H9 (cell line): Measurements from ENCODE around the gene MTSS2. TPM values are rescaled to one million over a fixed set of nuclear protein-coding genes. Genes with fewer than 3 reads are reported as not detected.

ENCODE experiments used
- DNase-seq: peaks from one replicate; pipeline ENCODE4 v3.0.0-alpha.2; 2017
- H2AFZ ChIP-seq: one replicate; pipeline ENCODE4 v1.6.1; 2013; ENCODE audit warnings: mild to moderate bottlenecking, low read length, control low read depth, moderate library complexity
- H2AK5ac ChIP-seq: 2 replicates; pipeline ENCODE4 v1.6.1; 2013; ENCODE audit warnings: low read length, control low read depth, mixed read lengths; ENCODE audit not compliant: insufficient read length
- H2BK120ac ChIP-seq: one replicate; pipeline ENCODE4 v1.6.1; 2013; ENCODE audit warnings: low read depth, mild to moderate bottlenecking, low read length, control low read depth, inconsistent platforms; ENCODE audit not compliant: poor library complexity, severe bottlenecking
- H2BK12ac ChIP-seq: 2 replicates; pipeline ENCODE4 v1.6.1; 2013; ENCODE audit warnings: low read length, control low read depth, mixed read lengths, low read depth; ENCODE audit not compliant: insufficient read length
- H2BK15ac ChIP-seq: 2 replicates; pipeline ENCODE4 v1.6.1; 2013; ENCODE audit warnings: low read depth, low read length, control low read depth
- H2BK20ac ChIP-seq: one replicate; pipeline ENCODE4 v1.6.1; 2013; ENCODE audit warnings: low read depth, mild to moderate bottlenecking, low read length, control low read depth, inconsistent platforms; ENCODE audit not compliant: poor library complexity, severe bottlenecking
- H2BK5ac ChIP-seq: 2 replicates; pipeline ENCODE4 v1.6.1; 2013; ENCODE audit warnings: low read length, control low read depth, mixed read lengths; ENCODE audit not compliant: insufficient read length
- H3K14ac ChIP-seq: 2 replicates; pipeline ENCODE4 v1.6.1; 2013; ENCODE audit warnings: low read length, control low read depth; ENCODE audit not compliant: insufficient read depth
- H3K18ac ChIP-seq: 2 replicates; pipeline ENCODE4 v1.6.1; 2013; ENCODE audit warnings: low read depth, mild to moderate bottlenecking, mixed read lengths, low read length, control low read depth; ENCODE audit not compliant: insufficient read length
- H3K23ac ChIP-seq: 2 replicates; pipeline ENCODE4 v1.6.1; 2013; ENCODE audit warnings: low read length, control low read depth, mixed read lengths, low read depth; ENCODE audit not compliant: insufficient read length
- H3K23me2 ChIP-seq: 2 replicates; pipeline ENCODE4 v1.6.1; 2013; ENCODE audit warnings: low read depth, mild to moderate bottlenecking, mixed read lengths, low read length, control low read depth; ENCODE audit not compliant: insufficient read length, poor library complexity, severe bottlenecking
- H3K27ac ChIP-seq: 2 replicates; pipeline ENCODE4 v1.5.1; 2013; ENCODE audit warnings: low read length, control low read depth, mixed read lengths, low read depth; ENCODE audit not compliant: insufficient read length
- H3K27me3 ChIP-seq: 2 replicates; pipeline ENCODE4 v1.6.1; 2013; ENCODE audit warnings: low read length, control low read depth, inconsistent platforms; ENCODE audit not compliant: insufficient read depth
- H3K4ac ChIP-seq: 2 replicates; pipeline ENCODE4 v1.6.1; 2013; ENCODE audit warnings: low read depth, mild to moderate bottlenecking, control low read depth, inconsistent platforms, low read length, moderate library complexity
- H3K4me1 ChIP-seq: 2 replicates; pipeline ENCODE4 v1.6.1; 2013; ENCODE audit warnings: low read length, control low read depth, inconsistent platforms; ENCODE audit not compliant: insufficient read depth
- H3K4me2 ChIP-seq: 2 replicates; pipeline ENCODE4 v1.6.1; 2013; ENCODE audit warnings: low read length, control low read depth, mixed read lengths; ENCODE audit not compliant: insufficient read length, insufficient read depth
- H3K56ac ChIP-seq: 2 replicates; pipeline ENCODE4 v1.6.1; 2013; ENCODE audit warnings: low read depth, mild to moderate bottlenecking, mixed read lengths, low read length, control low read depth; ENCODE audit not compliant: insufficient read length
- H3K79me1 ChIP-seq: 2 replicates; pipeline ENCODE4 v1.6.1; 2013; ENCODE audit warnings: low read depth, mild to moderate bottlenecking, moderate library complexity, low read length, control low read depth, inconsistent platforms; ENCODE audit not compliant: insufficient read depth, poor library complexity, severe bottlenecking
- H3K79me2 ChIP-seq: 2 replicates; pipeline ENCODE4 v1.6.1; 2013; ENCODE audit warnings: low read length, control low read depth, inconsistent platforms; ENCODE audit not compliant: insufficient read depth
- H3K9ac ChIP-seq: 2 replicates; pipeline ENCODE4 v1.6.1; 2013; ENCODE audit warnings: low read length, control low read depth, mixed read lengths; ENCODE audit not compliant: insufficient read length; ENCODE audit errors: extremely low read depth
- H3K9me3 ChIP-seq: one replicate; pipeline ENCODE4 v1.6.1; 2013; ENCODE audit warnings: low read depth, low read length, inconsistent platforms; ENCODE audit not compliant: control insufficient read depth
- H3T11ph ChIP-seq: one replicate; pipeline ENCODE4 v1.6.1; 2013; ENCODE audit warnings: mild to moderate bottlenecking, low read length, control low read depth, inconsistent platforms
- H4K20me1 ChIP-seq: one replicate; pipeline ENCODE4 v1.6.1; 2013; ENCODE audit not compliant: control insufficient read depth, insufficient read length, insufficient read depth
- H4K5ac ChIP-seq: 2 replicates; pipeline ENCODE4 v1.6.1; 2013; ENCODE audit warnings: low read depth, mild to moderate bottlenecking, mixed read lengths, low read length, control low read depth; ENCODE audit not compliant: insufficient read length
- H4K8ac ChIP-seq: replicated peaks from 2 replicates; pipeline ENCODE4 v1.6.1; 2013; ENCODE audit warnings: low read length, control low read depth, mixed read lengths, low read depth; ENCODE audit not compliant: insufficient read length
- H4K91ac ChIP-seq: 2 replicates; pipeline ENCODE4 v1.6.1; 2013; ENCODE audit warnings: low read depth, mild to moderate bottlenecking, moderate library complexity, mixed read lengths, low read length, control low read depth; ENCODE audit not compliant: insufficient read length
- H3K27ac Mint-ChIP-seq, 3 experiments: 2 replicates in 2 of 3; 3 replicates in 1 of 3; pipeline ENCODE4 v1.8.0; 2020 to 2021; ENCODE audit warnings: mixed read lengths in 3 of 3, mild to moderate bottlenecking in 1 of 3, moderate library complexity in 1 of 3
- H3K27me3 Mint-ChIP-seq: 2 replicates; pipeline ENCODE4 v1.8.0; 2021; ENCODE audit warnings: low read depth, mild to moderate bottlenecking, moderate library complexity, mixed read lengths
- H3K36me3 Mint-ChIP-seq, 3 experiments: 2 replicates in 2 of 3; 3 replicates in 1 of 3; pipeline ENCODE4 v1.8.0; 2020 to 2021; ENCODE audit warnings: low read depth in 3 of 3, mixed read lengths in 3 of 3; ENCODE audit not compliant: insufficient read depth in 1 of 3
- H3K4me1 Mint-ChIP-seq, 2 experiments: 2 replicates each; pipeline ENCODE4 v1.8.0; 2020; ENCODE audit warnings: mixed read lengths in 2 of 2
- H3K4me3 Mint-ChIP-seq, 2 experiments: 2 replicates in 1 of 2; 3 replicates in 1 of 2; pipeline ENCODE4 v1.8.0; 2020 to 2021; ENCODE audit warnings: mild to moderate bottlenecking in 2 of 2, mixed read lengths in 2 of 2, moderate library complexity in 1 of 2
- H3K9me3 Mint-ChIP-seq, 2 experiments: 2 replicates in 1 of 2; 3 replicates in 1 of 2; pipeline ENCODE4 v1.8.0; 2020; ENCODE audit warnings: mild to moderate bottlenecking in 2 of 2, mixed read lengths in 2 of 2, moderate library complexity in 1 of 2
- CTCF ChIP-seq: fragments of 200-600 bp; sonication (generic); conservative IDR thresholded peaks from 3 replicates; pipeline ENCODE4 v1.8.0; 2021; ENCODE audit warnings: antibody characterized with exemption, mild to moderate bottlenecking
- WGBS: extraction: QIAGEN DNeasy Blood & Tissue Kit; methylation state at CpG from one replicate; pipeline ENCODE4 v1.1.7; 2013; ENCODE audit warnings: missing lambda C conversion rate, low lambda C conversion rate, mixed read lengths; ENCODE audit not compliant: insufficient read length; ENCODE audit errors: extremely low coverage; 5-methylcytosine and 5-hydroxymethylcytosine counted together
- total RNA-seq: library from RNA; stranded (reverse); gene quantifications from 2 replicates; pipeline ENCODE4 v1.2.1, GENCODE V29; 2021

The MTSS2 gene
- total RNA-seq, 1 experiment from 2014 or later = 41.0 TPM

GRCh38 chr16:70649300-70649699, 36.6 kb downstream of the MTSS2 start:
- Histone ChIP-seq H4K5ac (no peak overlapping the region), H3K14ac (no peak overlapping the region), H2BK20ac (no peak overlapping the region), H3K27ac (no peak overlapping the region), H2BK12ac (no peak overlapping the region), H3K4me1 (no peaks in the 10 kb centered on the region), H4K8ac (no peak overlapping the region), H3K23ac (no peak overlapping the region), H3T11ph (no peak overlapping the region), H4K91ac (no peak overlapping the region), H3K18ac (no peak overlapping the region), H3K9ac (no peak overlapping the region), H3K27me3 (no peaks in the 10 kb centered on the region), H4K20me1 (no peaks in the 10 kb centered on the region), H2AFZ (no peak overlapping the region), H3K79me1 (no peaks in the 10 kb centered on the region), H3K79me2 (no peaks in the 10 kb centered on the region), H3K23me2 (no peaks in the 10 kb centered on the region), H3K56ac (no peak overlapping the region), H3K9me3 (no peaks in the 10 kb centered on the region), H2BK5ac (no peak overlapping the region), H2BK120ac (no peak overlapping the region), H2AK5ac (no peak overlapping the region), H3K4ac (no peak overlapping the region), H2BK15ac (no peak overlapping the region), H3K4me2 (no peak overlapping the region)
- H3K4me3 Mint-ChIP-seq = no peak overlapping the region
- H3K36me3 Mint-ChIP-seq = peaks cover 0 to 11% (median 6%) of the 10 kb centered on the region in 3 experiments; a peak in 6 of 7 replicates
- TF ChIP-seq CTCF = no peak
- H3K4me1 Mint-ChIP-seq = peaks cover 12 to 17% of the 10 kb centered on the region in 2 experiments
- no peak for DNase-seq
- H3K9me3 Mint-ChIP-seq = peaks cover 4 to 6% of the 10 kb centered on the region in 2 experiments; a peak in 2 of 5 replicates
- WGBS = no CpG with 5 or more reads among the region's 7 CpGs
- H3K27ac Mint-ChIP-seq = peak overlapping the region in 2 of 3 experiments; percentile 24 to 32; a peak in 1 of 7 replicates
- no peaks in the 10 kb centered on the region; the same call in 1 of the 2 replicates for H3K27me3 Mint-ChIP-seq
